IPS-NIHi7 (cell line): ENCODE data around the gene RPS19BP1.

Experiments
- DNase-seq: peaks from one replicate; pipeline ENCODE4 v3.0.0; 2012; ENCODE audit warnings: mixed read lengths; ENCODE audit errors: extremely low spot score

RPS19BP1 gene

GRCh38 chr22:39532215-39533073, at the start of gene RPS19BP1:
TSS of gene RPS19BP1 (minus strand) at chr22:39532748. CDS start at chr22:39532738, 10 bp downstream.
- peak; percentile 95 for DNase-seq

GRCh38 chr22:39581303-39581702, 48.8 kb upstream of the RPS19BP1 start:
- DNase-seq: no peak

- DNase-seq: no peak
These were observed 48.2 kb upstream of the RPS19BP1 start for GRCh38 chr22:39580795-39581194.

GRCh38 chr22:39580006-39580441, 47.5 kb upstream of the RPS19BP1 start:
- no peak for DNase-seq

- DNase-seq: no peak
These were observed 45.4 kb upstream of the RPS19BP1 start for GRCh38 chr22:39577900-39578299.

- DNase-seq: no peak
These were observed 44.8 kb upstream of the RPS19BP1 start for GRCh38 chr22:39577366-39577765.

- no peak for DNase-seq
These were observed 43.5 kb upstream of the RPS19BP1 start for GRCh38 chr22:39576027-39576426.

GRCh38 chr22:39575552-39575825, 42.9 kb upstream of the RPS19BP1 start:
- DNase-seq: no peak

GRCh38 chr22:39574779-39575551, 42.4 kb upstream of the RPS19BP1 start:
- no peak for DNase-seq

GRCh38 chr22:39571538-39571937, 39.0 kb upstream of the RPS19BP1 start:
- DNase-seq: no peak

- no peak for DNase-seq
These were observed 38.1 kb upstream of the RPS19BP1 start, which contains the start of gene CACNA1I for GRCh38 chr22:39570665-39571064. TSS of gene CACNA1I (plus strand) at chr22:39570753. CDS start at chr22:39570753, 0 bp downstream.

- no peak for DNase-seq
These were observed 37.7 kb upstream of the RPS19BP1 start for GRCh38 chr22:39570226-39570625.

GRCh38 chr22:39569066-39569465, 36.5 kb upstream of the RPS19BP1 start:
- DNase-seq: no peak

- no peak for DNase-seq
These were observed 35.9 kb upstream of the RPS19BP1 start for GRCh38 chr22:39568278-39568981.

GRCh38 chr22:39567135-39567946, 34.8 kb upstream of the RPS19BP1 start:
- no peak for DNase-seq

GRCh38 chr22:39565414-39565944, 32.9 kb upstream of the RPS19BP1 start:
- DNase-seq: no peak

- no peak for DNase-seq
These were observed 31.3 kb upstream of the RPS19BP1 start for GRCh38 chr22:39563571-39564428.

GRCh38 chr22:39562839-39563489, 30.4 kb upstream of the RPS19BP1 start:
- no peak for DNase-seq

- no peak for DNase-seq
These were observed 27.6 kb upstream of the RPS19BP1 start for GRCh38 chr22:39560127-39560526.
